ENCODE results near the gene AGAP1. TPM values are rescaled to one million over a fixed set of nuclear protein-coding genes. Genes with fewer than 3 reads are reported as not detected.

Gene AGAP1
- total RNA-seq, 1 donor: 18.5 TPM

GRCh38 chr2:235749121-235749770 lies 255.4 kb downstream of the AGAP1 start:
- no peak overlapping the region for H3K4me2 ChIP-seq (ENCODE audit: insufficient read depth, low read length)
- no peaks in the 10 kb centered on the region for H3K27me3 ChIP-seq (ENCODE audit: insufficient read depth, low read length)
- H3K4me3 ChIP-seq (ENCODE audit: insufficient read depth, low read length): no peak overlapping the region
- H4K20me1 ChIP-seq (ENCODE audit: insufficient read depth, low read length): no peaks in the 10 kb centered on the region
- H3K9me3 ChIP-seq (ENCODE audit: low read depth, low read length): no peaks in the 10 kb centered on the region
- TF ChIP-seq CTCF (IDR thresholded peaks at IDR 0.05; ENCODE audit: extremely low read depth, low read depth, low read length): no peak
- H3K4me1 ChIP-seq (ENCODE audit: insufficient read depth, low read length): no peaks in the 10 kb centered on the region
- H3K27ac ChIP-seq (ENCODE audit: low read depth, low read length): no peak overlapping the region
- no peaks in the 10 kb centered on the region for H3K79me2 ChIP-seq (ENCODE audit: insufficient read depth, low read length)
- H3K36me3 ChIP-seq (ENCODE audit: insufficient read depth, low read length): peaks cover 12% of the 10 kb centered on the region
- no peak overlapping the region for H2AFZ ChIP-seq (ENCODE audit: low read length)
- DNase-seq (ENCODE audit: insufficient read length, low spot score, missing footprints): peak; percentile 81

GRCh38 chr2:235749771-235750160 lies 255.9 kb downstream of the AGAP1 start:
- no peaks in the 10 kb centered on the region for H3K9me3 ChIP-seq (ENCODE audit: low read depth, low read length)
- TF ChIP-seq CTCF (IDR thresholded peaks at IDR 0.05; ENCODE audit: extremely low read depth, low read depth, low read length): no peak
- DNase-seq (ENCODE audit: insufficient read length, low spot score, missing footprints): no peak
- no peaks in the 10 kb centered on the region for H3K4me1 ChIP-seq (ENCODE audit: insufficient read depth, low read length)
- no peak overlapping the region for H3K27ac ChIP-seq (ENCODE audit: low read depth, low read length)
- peaks cover 12% of the 10 kb centered on the region for H3K36me3 ChIP-seq (ENCODE audit: insufficient read depth, low read length)
- H4K20me1 ChIP-seq (ENCODE audit: insufficient read depth, low read length): no peaks in the 10 kb centered on the region
- H3K27me3 ChIP-seq (ENCODE audit: insufficient read depth, low read length): no peaks in the 10 kb centered on the region
- no peak overlapping the region for H3K4me2 ChIP-seq (ENCODE audit: insufficient read depth, low read length)
- no peaks in the 10 kb centered on the region for H3K79me2 ChIP-seq (ENCODE audit: insufficient read depth, low read length)
- H3K4me3 ChIP-seq (ENCODE audit: insufficient read depth, low read length): no peak overlapping the region
- no peak overlapping the region for H2AFZ ChIP-seq (ENCODE audit: low read length)

- Histone ChIP-seq H4K20me1 (ENCODE audit: insufficient read depth, low read length) (no peaks in the 10 kb centered on the region), H3K27me3 (ENCODE audit: insufficient read depth, low read length) (no peaks in the 10 kb centered on the region), H3K27ac (ENCODE audit: low read depth, low read length) (no peak overlapping the region), H3K79me2 (ENCODE audit: insufficient read depth, low read length) (no peaks in the 10 kb centered on the region), H3K4me1 (ENCODE audit: insufficient read depth, low read length) (no peaks in the 10 kb centered on the region), H2AFZ (ENCODE audit: low read length) (no peak overlapping the region), H3K4me3 (ENCODE audit: insufficient read depth, low read length) (no peak overlapping the region), H3K9me3 (ENCODE audit: low read depth, low read length) (no peaks in the 10 kb centered on the region), H3K36me3 (ENCODE audit: insufficient read depth, low read length) (peaks cover 12% of the 10 kb centered on the region), H3K4me2 (ENCODE audit: insufficient read depth, low read length) (no peak overlapping the region)
- TF ChIP-seq CTCF (IDR thresholded peaks at IDR 0.05; ENCODE audit: extremely low read depth, low read depth, low read length): no peak
- DNase-seq (ENCODE audit: insufficient read length, low spot score, missing footprints): no peak
Observed at GRCh38 chr2:235752846-235753245, 259.0 kb downstream of the AGAP1 start.

- DNase-seq (ENCODE audit: insufficient read length, low spot score, missing footprints): no peak
- Histone ChIP-seq H3K4me3 (ENCODE audit: insufficient read depth, low read length) (no peak overlapping the region), H3K36me3 (ENCODE audit: insufficient read depth, low read length) (peaks cover 12% of the 10 kb centered on the region), H3K79me2 (ENCODE audit: insufficient read depth, low read length) (no peaks in the 10 kb centered on the region), H2AFZ (ENCODE audit: low read length) (no peak overlapping the region), H3K4me2 (ENCODE audit: insufficient read depth, low read length) (no peak overlapping the region), H3K9me3 (ENCODE audit: low read depth, low read length) (no peaks in the 10 kb centered on the region), H3K27me3 (ENCODE audit: insufficient read depth, low read length) (no peaks in the 10 kb centered on the region), H4K20me1 (ENCODE audit: insufficient read depth, low read length) (no peaks in the 10 kb centered on the region), H3K27ac (ENCODE audit: low read depth, low read length) (no peak overlapping the region), H3K4me1 (ENCODE audit: insufficient read depth, low read length) (no peaks in the 10 kb centered on the region)
- TF ChIP-seq CTCF (IDR thresholded peaks at IDR 0.05; ENCODE audit: extremely low read depth, low read depth, low read length): no peak
Observed at GRCh38 chr2:235754357-235755207, 260.7 kb downstream of the AGAP1 start.
